Cardiac fibroblast (primary cell): ENCODE results near the gene CERS5.

ENCODE experiments used
- DNase-seq, 2 donors: peaks; one replicate each; pipeline versions ENCODE4 v3.0.0 to v3.0.0-alpha.2; 2010; ENCODE audit warnings: low read depth in 2 of 2
- H3K4me3 ChIP-seq, 2 donors: replicated peaks in 1 of 2; 1 replicate in 1 of 2; 2 replicates in 1 of 2; pipeline ENCODE4 v1.5.1; 2011; ENCODE audit warnings: low read depth in 2 of 2, low read length in 2 of 2, mild to moderate bottlenecking in 2 of 2, moderate library complexity in 1 of 2
- TF ChIP-seq, protein P1 (sequence below): IDR thresholded peaks from one replicate; pipeline ENCODE4 v1.5.1; 2011; ENCODE audit warnings: low read depth, mild to moderate bottlenecking, low read length, inconsistent platforms

The CERS5 gene, protein sequence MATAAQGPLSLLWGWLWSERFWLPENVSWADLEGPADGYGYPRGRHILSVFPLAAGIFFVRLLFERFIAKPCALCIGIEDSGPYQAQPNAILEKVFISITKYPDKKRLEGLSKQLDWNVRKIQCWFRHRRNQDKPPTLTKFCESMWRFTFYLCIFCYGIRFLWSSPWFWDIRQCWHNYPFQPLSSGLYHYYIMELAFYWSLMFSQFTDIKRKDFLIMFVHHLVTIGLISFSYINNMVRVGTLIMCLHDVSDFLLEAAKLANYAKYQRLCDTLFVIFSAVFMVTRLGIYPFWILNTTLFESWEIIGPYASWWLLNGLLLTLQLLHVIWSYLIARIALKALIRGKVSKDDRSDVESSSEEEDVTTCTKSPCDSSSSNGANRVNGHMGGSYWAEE

DNA sequence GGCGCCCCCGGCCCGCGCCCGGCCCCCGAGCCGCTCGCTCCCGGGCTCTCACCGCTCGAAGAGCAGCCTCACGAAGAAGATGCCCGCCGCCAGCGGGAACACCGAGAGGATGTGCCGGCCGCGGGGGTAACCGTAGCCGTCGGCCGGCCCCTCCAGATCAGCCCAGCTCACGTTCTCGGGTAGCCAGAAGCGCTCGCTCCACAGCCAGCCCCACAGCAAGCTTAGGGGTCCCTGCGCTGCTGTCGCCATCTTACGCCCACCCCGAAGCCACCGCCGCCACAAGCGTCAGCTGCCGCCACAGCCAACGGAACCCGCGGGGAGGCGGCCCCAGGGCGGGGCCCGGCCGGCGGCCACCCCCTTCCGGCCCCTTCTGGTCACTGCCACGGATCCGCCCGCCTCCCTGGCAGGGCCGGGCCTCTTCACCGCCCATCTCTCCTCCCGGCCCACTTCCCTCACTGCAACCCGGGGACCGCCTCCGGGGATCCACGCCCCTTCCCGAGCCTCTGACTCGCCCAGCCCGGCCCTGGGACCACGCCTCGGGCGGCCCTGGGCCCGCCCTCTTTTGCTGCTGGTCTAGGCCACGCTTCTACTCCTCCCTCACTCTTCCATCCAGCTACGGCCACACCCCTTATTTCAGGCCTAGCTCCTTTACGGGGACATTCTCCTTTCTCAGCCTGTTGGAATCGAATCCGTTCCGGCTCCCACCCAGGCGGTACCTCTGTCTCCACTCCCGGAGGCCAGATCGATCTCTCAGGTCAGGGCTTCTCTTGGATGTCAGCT, at the start of gene CERS5:
Gene CERS5, minus strand, starts transcription at position 321 of the 780 bp plus-strand sequence. Its CDS starts 72 bp downstream, at position 249.
- peak; percentile 98 to 99 for DNase-seq
- TF ChIP-seq, protein P1, sequence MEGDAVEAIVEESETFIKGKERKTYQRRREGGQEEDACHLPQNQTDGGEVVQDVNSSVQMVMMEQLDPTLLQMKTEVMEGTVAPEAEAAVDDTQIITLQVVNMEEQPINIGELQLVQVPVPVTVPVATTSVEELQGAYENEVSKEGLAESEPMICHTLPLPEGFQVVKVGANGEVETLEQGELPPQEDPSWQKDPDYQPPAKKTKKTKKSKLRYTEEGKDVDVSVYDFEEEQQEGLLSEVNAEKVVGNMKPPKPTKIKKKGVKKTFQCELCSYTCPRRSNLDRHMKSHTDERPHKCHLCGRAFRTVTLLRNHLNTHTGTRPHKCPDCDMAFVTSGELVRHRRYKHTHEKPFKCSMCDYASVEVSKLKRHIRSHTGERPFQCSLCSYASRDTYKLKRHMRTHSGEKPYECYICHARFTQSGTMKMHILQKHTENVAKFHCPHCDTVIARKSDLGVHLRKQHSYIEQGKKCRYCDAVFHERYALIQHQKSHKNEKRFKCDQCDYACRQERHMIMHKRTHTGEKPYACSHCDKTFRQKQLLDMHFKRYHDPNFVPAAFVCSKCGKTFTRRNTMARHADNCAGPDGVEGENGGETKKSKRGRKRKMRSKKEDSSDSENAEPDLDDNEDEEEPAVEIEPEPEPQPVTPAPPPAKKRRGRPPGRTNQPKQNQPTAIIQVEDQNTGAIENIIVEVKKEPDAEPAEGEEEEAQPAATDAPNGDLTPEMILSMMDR, result no peak
- peak within 1 kb of the TSS; percentile 79 to 80 for H3K4me3 ChIP-seq

DNA sequence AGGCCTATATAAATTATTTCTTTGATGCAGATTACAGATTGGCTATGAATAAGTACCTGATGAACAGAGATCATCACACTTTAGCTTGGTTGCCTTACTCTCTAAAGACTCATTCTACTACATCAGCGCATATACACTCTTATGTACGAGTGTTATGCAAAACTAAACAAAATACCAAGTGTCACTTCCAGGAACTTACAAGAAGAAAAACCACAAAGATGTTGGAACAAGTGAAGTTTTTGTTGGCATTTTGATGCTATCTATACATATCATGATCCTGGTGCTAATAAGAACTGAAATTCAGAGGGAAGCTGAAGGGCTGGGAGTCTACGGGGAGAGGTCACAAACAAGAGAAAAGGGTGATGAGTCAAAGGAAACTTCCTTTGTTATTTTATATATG, 47.9 kb upstream of the CERS5 start:
- TF ChIP-seq, protein P1, result no peak
- DNase-seq, result peak; percentile 64 to 74
- no peak overlapping the region for H3K4me3 ChIP-seq

DNA sequence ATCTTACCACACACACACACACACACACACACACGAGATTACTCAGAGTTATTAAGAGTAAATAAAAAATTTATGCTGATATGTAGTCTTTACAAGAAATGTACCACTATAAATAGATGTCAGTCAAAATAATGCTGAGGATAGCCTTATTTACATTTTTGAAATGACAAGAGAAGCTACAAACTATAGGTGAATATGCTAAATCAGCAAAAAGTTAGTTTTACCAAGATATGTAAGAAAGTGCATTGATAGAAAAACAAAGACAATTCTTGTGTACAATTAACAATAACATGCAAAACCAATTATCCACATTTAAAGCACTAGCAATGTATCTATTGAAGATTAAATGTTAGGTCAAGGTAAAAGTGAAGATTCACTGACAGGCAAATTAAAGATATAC, 46.8 kb upstream of the CERS5 start:
- TF ChIP-seq, protein P1, result no peak
- H3K4me3 ChIP-seq, result no peak overlapping the region
- DNase-seq, result no peak

DNA sequence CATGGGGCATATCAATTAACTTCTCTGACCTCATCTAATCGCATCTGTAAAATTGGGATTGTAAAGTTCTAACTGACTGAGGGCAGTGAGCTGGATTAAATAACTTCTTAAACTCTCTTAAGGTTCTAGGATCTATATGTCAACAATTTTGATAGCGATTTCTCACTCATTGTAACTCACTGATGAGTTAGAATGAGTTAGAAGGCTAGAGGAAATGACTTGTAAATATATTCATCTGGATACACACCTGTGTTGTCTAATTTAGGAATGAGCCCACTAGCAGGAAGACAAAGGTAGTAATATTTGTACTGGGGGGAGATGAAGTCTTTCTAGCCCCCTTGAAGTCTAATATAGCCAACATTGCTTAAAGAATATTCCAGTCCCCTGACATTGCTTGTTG, 46.3 kb upstream of the CERS5 start:
- DNase-seq, result no peak

DNA sequence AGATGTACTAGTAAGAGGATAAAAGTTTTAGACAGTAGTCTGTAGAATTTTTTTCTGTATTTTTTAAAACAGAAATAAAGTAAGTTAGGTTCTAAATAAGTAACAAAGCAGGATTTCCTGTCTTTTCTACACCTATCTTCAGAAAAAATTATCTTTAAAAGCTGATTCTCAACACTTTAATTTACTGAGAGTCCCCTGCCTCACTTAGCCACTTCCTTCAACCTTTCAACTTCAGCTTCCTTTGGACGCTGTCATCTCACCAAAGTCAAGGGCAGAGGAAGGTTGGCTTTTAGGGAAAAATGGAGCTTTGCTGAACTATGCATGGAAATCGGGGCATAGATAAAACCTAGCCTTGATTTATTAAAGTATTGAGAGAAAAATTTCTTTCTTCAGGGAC, 44.9 kb upstream of the CERS5 start:
- no peak for DNase-seq
- no peak overlapping the region for H3K4me3 ChIP-seq
- TF ChIP-seq, protein P1, result no peak

More for the DNA sequence above, 46.3 kb upstream of the CERS5 start:
- H3K4me3 ChIP-seq, result no peak overlapping the region
- TF ChIP-seq, protein P1, result no peak

DNA sequence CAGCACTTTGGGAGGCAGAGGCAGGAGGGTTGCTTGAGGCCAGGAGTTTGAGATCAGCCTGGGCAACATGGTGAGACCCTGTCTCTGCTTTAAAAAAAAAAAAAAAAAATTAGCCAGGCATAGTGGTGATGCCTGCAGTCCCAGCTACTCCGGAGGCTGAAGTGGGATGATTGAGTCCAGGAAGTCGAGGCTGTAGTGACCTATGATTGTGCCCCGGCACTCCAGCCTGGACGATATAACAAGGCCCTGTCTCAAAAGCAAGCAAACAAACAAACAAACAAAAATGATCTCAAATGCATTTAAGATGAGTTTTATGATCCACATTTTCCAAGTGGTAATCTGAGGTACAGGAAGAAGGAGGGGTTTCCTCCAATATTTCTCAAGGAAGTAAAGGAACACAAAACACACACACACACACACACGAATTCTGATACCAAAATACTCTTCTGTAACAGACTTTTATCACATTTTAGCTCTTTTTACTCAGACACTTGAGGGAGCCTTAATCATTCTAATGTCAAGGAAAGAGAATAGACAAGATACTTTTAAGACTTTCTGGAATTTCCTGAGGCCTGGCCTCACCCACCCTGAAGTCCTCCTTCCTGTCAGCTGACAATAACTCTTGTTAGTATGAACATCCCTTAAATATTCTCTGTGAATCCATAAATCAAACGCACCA, 44.4 kb upstream of the CERS5 start:
- no peak overlapping the region for H3K4me3 ChIP-seq
- peak; percentile 60 to 63 for DNase-seq
- TF ChIP-seq, protein P1, result no peak
